Endothelial cell of umbilical vein (primary cell): ENCODE data around the gene KCNH6. TPM values are rescaled to one million over a fixed set of nuclear protein-coding genes. Genes with fewer than 3 reads are reported as not detected.

ENCODE experiments used
- BruUV-seq: library from RNA; stranded (reverse); fragments of 400-500 nt; replicated peaks from 2 replicates; lab custom pipeline; 2021; lab: Mats Ljungman, UMichigan
- CTCF ChIA-PET: fragments of 300-600, 350-600 bp; sonication (Branson Sonifier 250); formaldehyde crosslinking; loops from one replicate; lab custom pipeline; 2021; ENCODE audit warnings: antibody characterized with exemption, inconsistent platforms; lab: Charles Lee
- POLR2A ChIA-PET: fragments of 300-600, 350-600 bp; sonication (Branson Sonifier 250); formaldehyde crosslinking; loops from one replicate; lab custom pipeline; 2021; ENCODE audit warnings: antibody characterized with exemption, inconsistent platforms; lab: Charles Lee
- DNase-seq: peaks from one replicate; pipeline ENCODE4 v3.0.0-alpha.2; 2011; ENCODE audit warnings: low read depth, low spot score
- FAIRE-seq: peaks from 2 replicates; lab custom pipeline; 2011; peaks lifted over from hg19 to GRCh38; lab: Jason Lieb, UNC
- H2AFZ ChIP-seq: 2 replicates; pipeline ENCODE4 v1.6.0; 2012; ENCODE audit warnings: low read depth, low read length, control low read depth, inconsistent platforms
- H3K27ac ChIP-seq: 2 replicates; pipeline ENCODE4 v1.5.1; 2011; ENCODE audit warnings: low read depth, mild to moderate bottlenecking, control low read depth, low read length, moderate library complexity; ENCODE audit not compliant: insufficient read depth
- H3K27me3 ChIP-seq, 2 experiments: 2 replicates each; pipeline versions ENCODE4 v1.6.0 to v1.6.1; 2011; ENCODE audit warnings: low read length in 2 of 2, mixed read lengths in 1 of 2; ENCODE audit not compliant: control insufficient read depth in 2 of 2, insufficient read depth in 2 of 2
- H3K36me3 ChIP-seq, 2 experiments: 2 replicates in 1 of 2; 3 replicates in 1 of 2; pipeline ENCODE4 v1.5.1; 2011; ENCODE audit warnings: low read length in 2 of 2, mild to moderate bottlenecking in 1 of 2, moderate library complexity in 1 of 2; ENCODE audit not compliant: control insufficient read depth in 2 of 2, insufficient read depth in 2 of 2; ENCODE audit errors: extremely low read depth in 1 of 2
- H3K4me1 ChIP-seq: 3 replicates; pipeline ENCODE4 v1.5.1; 2011; ENCODE audit warnings: mild to moderate bottlenecking, low read length; ENCODE audit not compliant: control insufficient read depth, insufficient read depth; ENCODE audit errors: extremely low read depth
- H3K4me2 ChIP-seq: 2 replicates; pipeline ENCODE4 v1.6.1; 2011; ENCODE audit warnings: low read length, control low read depth, mixed read lengths; ENCODE audit not compliant: insufficient read depth
- H3K4me3 ChIP-seq, 3 experiments: fragments of 200-600 bp in 1 of 3; sonication (generic), shearing (Covaris generic) in 1 of 3; replicated peaks in 1 of 3; 2 replicates each; pipeline ENCODE4 v1.5.1; 2011 to 2016; ENCODE audit warnings: control low read depth in 3 of 3, low read length in 3 of 3, mild to moderate bottlenecking in 2 of 3, inconsistent platforms in 1 of 3, low read depth in 1 of 3, moderate library complexity in 1 of 3; ENCODE audit not compliant: insufficient read depth in 1 of 3
- H3K79me2 ChIP-seq: 2 replicates; pipeline ENCODE4 v1.6.0; 2012; ENCODE audit warnings: low read length, inconsistent platforms; ENCODE audit not compliant: control insufficient read depth, insufficient read depth
- H3K9ac ChIP-seq: replicated peaks from 2 replicates; pipeline ENCODE3; 2011; ENCODE audit warnings: low read length, control low read depth; ENCODE audit not compliant: insufficient read depth; ENCODE audit errors: extremely low read depth
- H3K9me1 ChIP-seq: replicated peaks from 3 replicates; pipeline ENCODE4 v1.6.0; 2011; ENCODE audit warnings: mild to moderate bottlenecking, low read length; ENCODE audit not compliant: control insufficient read depth, insufficient read depth; ENCODE audit errors: extremely low read depth
- H3K9me3 ChIP-seq: replicated peaks from 2 replicates; pipeline ENCODE4 v1.5.1; 2012; ENCODE audit warnings: low read length, inconsistent platforms; ENCODE audit not compliant: control insufficient read depth, insufficient read depth
- H4K20me1 ChIP-seq: replicated peaks from 2 replicates; pipeline ENCODE3; 2011; ENCODE audit warnings: mild to moderate bottlenecking, low read length; ENCODE audit not compliant: control insufficient read depth, insufficient read depth; ENCODE audit errors: extremely low read depth
- EZH2 ChIP-seq: IDR thresholded peaks from 2 replicates; pipeline ENCODE4 v1.6.1; 2012; ENCODE audit warnings: borderline replicate concordance, low read depth, mild to moderate bottlenecking, moderate library complexity, low read length, inconsistent platforms; ENCODE audit not compliant: severe bottlenecking
- FOS ChIP-seq: IDR thresholded peaks from 2 replicates; pipeline ENCODE4 v1.6.1; 2011; ENCODE audit warnings: mild to moderate bottlenecking, low read length, moderate library complexity, borderline replicate concordance; ENCODE audit not compliant: insufficient read depth
- GATA2 ChIP-seq: IDR thresholded peaks from 2 replicates; pipeline ENCODE4 v1.7.0; 2011; ENCODE audit warnings: low read depth, mild to moderate bottlenecking, moderate library complexity, mixed read lengths, low read length; ENCODE audit not compliant: insufficient read length, insufficient read depth
- JUN ChIP-seq: IDR thresholded peaks from 2 replicates; pipeline ENCODE4 v1.6.1; 2011; ENCODE audit warnings: borderline replicate concordance, low read depth; ENCODE audit not compliant: insufficient read length, insufficient read depth
- MAX ChIP-seq: IDR thresholded peaks from 2 replicates; pipeline ENCODE4 v1.6.1; 2011; ENCODE audit not compliant: insufficient read depth, insufficient read length
- MYC ChIP-seq: IDR thresholded peaks from one replicate; pipeline ENCODE4 v1.6.1; 2011; ENCODE audit warnings: mild to moderate bottlenecking, low read depth, low read length
- POLR2A ChIP-seq: IDR thresholded peaks from 2 replicates; pipeline ENCODE4 v1.6.1; 2012; ENCODE audit warnings: low read depth, mild to moderate bottlenecking, control low read depth, low read length
- POLR2AphosphoS5 ChIP-seq: IDR thresholded peaks from 2 replicates; pipeline ENCODE4 v1.6.1; 2012; ENCODE audit warnings: low read depth, mild to moderate bottlenecking, control low read depth, low read length, moderate library complexity; ENCODE audit not compliant: insufficient read depth
- dilution Hi-C: fragments of 300-500 bp; cut with MboI; formaldehyde crosslinking; loops from one replicate; pipeline ENCODE4 v1.15.0; 2019; ENCODE audit warnings: low sequenced_read_pairs; ENCODE audit not compliant: extremely low pct_ligation_motif_present
- intact Hi-C: fragments of 100-400 bp; cut with micrococcal nuclease; formaldehyde crosslinking; loops from one replicate; pipeline ENCODE4 v1.10.0; 2022
- polyA plus RNA-seq, 4 experiments: library from polyadenylated mRNA; depleted of rRNA in 3 of 4; stranded (reverse) in 3 of 4; unstranded in 1 of 4; fragments of >200 nt; gene quantifications; 2 replicates each; pipeline versions ENCODE4 v1.2.1 to v1.2.3, GENCODE V29; 2011 to 2012; ENCODE audit warnings: missing spikeins in 1 of 4
- total RNA-seq: library from RNA; stranded (reverse); gene quantifications from 2 replicates; pipeline ENCODE4 v1.2.3, GENCODE V29; 2021
- TF ChIP-seq, protein P1 (sequence below), 2 donors: IDR thresholded peaks; 1 replicate in 1 of 2; 2 replicates in 1 of 2; pipeline ENCODE4 v1.5.1; 2011; ENCODE audit warnings: low read length in 2 of 2, mild to moderate bottlenecking in 2 of 2, moderate library complexity in 2 of 2, control low read depth in 1 of 2, inconsistent platforms in 1 of 2, low read depth in 1 of 2; ENCODE audit not compliant: insufficient read depth in 1 of 2; ENCODE audit errors: extremely low read depth in 1 of 2

The KCNH6 gene
- total and polyA plus RNA-seq, 2 donors (not counting 3 experiments of a cell fraction or from before 2014, with no cell fraction given): 0.07 TPM; not detected in 1

GRCh38 chr17:63514974-63515373 lies 8.2 kb upstream of the KCNH6 start:
- Histone ChIP-seq H3K4me2 (no peak overlapping the region), H4K20me1 (no peaks in the 10 kb centered on the region), H3K36me3 (no peaks in the 10 kb centered on the region), H3K9me1 (no peaks in the 10 kb centered on the region), H3K4me1 (no peaks in the 10 kb centered on the region), H3K27ac (no peak overlapping the region), H3K79me2 (no peaks in the 10 kb centered on the region), H3K9ac (no peak overlapping the region), H3K4me3 (no peak overlapping the region), H3K27me3 (peaks cover 2 to 4% of the 10 kb centered on the region in 2 experiments), H2AFZ (no peak overlapping the region), H3K9me3 (no peaks in the 10 kb centered on the region)
- dilution Hi-C loops (no loop called here), intact Hi-C loops (no loop called here)
- ChIA-PET POLR2A (no interaction called here), CTCF (interaction anchor here (0.7 to 1.5 kb wide), 3 partner anchors 12 to 89 kb away, joined by 3 to 4 read pairs (median 3); no protein-coding TSS in a partner anchor)
- no peak for FAIRE-seq
- DNase-seq: no peak
- TF ChIP-seq GATA2: no peak
- no peak for TF ChIP-seq MYC
- TF ChIP-seq, protein P1, sequence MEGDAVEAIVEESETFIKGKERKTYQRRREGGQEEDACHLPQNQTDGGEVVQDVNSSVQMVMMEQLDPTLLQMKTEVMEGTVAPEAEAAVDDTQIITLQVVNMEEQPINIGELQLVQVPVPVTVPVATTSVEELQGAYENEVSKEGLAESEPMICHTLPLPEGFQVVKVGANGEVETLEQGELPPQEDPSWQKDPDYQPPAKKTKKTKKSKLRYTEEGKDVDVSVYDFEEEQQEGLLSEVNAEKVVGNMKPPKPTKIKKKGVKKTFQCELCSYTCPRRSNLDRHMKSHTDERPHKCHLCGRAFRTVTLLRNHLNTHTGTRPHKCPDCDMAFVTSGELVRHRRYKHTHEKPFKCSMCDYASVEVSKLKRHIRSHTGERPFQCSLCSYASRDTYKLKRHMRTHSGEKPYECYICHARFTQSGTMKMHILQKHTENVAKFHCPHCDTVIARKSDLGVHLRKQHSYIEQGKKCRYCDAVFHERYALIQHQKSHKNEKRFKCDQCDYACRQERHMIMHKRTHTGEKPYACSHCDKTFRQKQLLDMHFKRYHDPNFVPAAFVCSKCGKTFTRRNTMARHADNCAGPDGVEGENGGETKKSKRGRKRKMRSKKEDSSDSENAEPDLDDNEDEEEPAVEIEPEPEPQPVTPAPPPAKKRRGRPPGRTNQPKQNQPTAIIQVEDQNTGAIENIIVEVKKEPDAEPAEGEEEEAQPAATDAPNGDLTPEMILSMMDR (IDR thresholded peaks at IDR 0.05; ENCODE audit: extremely low read depth in 1 of 2, insufficient read depth in 1 of 2, low read depth in 1 of 2, low read length in 2 of 2): no peak
- TF ChIP-seq POLR2A: no peak
- no peak for TF ChIP-seq POLR2AphosphoS5
- no peak for TF ChIP-seq MAX
- TF ChIP-seq JUN: no peak
- no peak for TF ChIP-seq FOS
- no peak for TF ChIP-seq EZH2
- BruUV-seq: no TSS peak
